GM18873 (cell line): ENCODE results near the gene PCGF3.
"Not testable (repeated sequence)": the region's sequence is repeated elsewhere in the genome, so short reads cannot be mapped to it uniquely, and the experiment has no call there.

ENCODE experiments used
- ATAC-seq: cut with Tn5 transposase; IDR thresholded peaks from one replicate; pipeline ENCODE4 v1.9.1; 2021; ENCODE audit warnings: mild to moderate bottlenecking, moderate library complexity, moderate number of reproducible peaks; ENCODE audit not compliant: unreplicated experiment, low FRiP score

Gene PCGF3

DNA sequence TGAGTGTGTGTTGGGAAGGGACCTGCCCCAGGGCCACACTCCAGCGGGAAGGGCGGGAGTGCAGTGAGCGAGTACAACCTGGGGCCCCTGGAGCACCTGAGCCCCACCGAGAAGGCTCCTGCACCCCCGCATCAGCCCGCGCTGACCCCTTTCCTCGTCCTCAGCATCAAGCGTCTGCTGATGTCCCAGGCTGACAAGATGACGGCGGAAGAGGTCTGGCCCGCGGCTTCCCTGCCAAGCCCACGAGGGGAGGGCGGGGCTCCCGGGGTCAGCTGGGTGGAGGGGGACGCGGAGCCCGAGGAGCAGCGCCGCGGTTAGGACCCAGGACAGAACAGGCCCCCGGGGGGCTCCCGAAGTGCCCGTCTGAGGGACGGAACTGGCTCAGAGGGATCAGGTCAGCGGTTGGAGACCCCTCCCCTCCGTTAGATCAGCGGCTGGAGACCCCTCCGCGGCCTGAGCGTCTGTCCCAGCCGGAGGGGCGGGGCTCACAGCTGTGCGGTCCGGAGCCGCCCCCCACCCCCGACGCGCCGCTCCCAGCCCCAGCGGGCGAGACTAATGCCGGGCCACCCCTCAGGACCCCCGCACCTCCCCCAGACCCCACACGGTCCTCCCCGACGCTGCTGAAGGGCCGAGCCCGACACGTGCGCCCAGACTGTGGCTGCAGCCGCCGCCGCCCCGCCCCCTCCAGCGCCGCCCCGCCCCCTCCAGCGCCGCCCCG, 24.5 kb upstream of the PCGF3 start:
- no peak for ATAC-seq

DNA sequence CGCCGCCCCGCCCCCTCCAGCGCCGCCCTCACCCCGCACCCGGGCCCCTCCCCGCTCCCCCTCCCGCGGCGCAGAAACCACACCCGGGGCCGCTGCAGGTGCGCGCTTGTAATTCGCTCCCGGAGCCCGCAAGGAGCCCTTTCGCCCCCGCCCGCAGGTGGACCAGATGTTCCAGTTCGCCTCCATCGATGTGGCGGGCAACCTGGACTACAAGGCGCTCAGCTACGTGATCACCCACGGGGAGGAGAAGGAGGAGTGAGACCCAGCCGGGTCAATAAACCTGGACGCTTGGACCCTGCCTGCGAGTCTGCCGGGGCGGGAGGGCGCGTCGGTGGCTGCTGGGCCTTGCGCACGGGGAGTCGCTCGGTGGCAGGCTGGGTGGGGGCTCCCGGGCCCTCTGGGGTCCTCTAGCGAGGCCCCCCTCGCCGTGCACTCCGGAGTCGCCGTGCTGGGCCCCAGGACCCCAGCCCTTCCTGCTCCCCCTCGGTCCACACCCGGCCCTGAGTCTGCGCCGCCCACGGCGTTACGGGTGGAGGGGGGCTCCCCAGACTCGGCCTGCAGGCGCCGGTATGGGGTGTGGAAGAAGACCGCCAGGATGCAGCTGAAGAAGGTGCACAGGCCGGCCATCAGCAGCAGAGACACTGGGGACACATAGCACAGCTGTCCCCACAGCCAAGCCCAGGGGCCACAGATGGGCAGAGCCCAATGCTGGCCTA, 23.7 kb upstream of the PCGF3 start:
- no peak for ATAC-seq

- no peak for ATAC-seq
Measured at GRCh38 chr4:682490-683172, 23.0 kb upstream of the PCGF3 start.

DNA sequence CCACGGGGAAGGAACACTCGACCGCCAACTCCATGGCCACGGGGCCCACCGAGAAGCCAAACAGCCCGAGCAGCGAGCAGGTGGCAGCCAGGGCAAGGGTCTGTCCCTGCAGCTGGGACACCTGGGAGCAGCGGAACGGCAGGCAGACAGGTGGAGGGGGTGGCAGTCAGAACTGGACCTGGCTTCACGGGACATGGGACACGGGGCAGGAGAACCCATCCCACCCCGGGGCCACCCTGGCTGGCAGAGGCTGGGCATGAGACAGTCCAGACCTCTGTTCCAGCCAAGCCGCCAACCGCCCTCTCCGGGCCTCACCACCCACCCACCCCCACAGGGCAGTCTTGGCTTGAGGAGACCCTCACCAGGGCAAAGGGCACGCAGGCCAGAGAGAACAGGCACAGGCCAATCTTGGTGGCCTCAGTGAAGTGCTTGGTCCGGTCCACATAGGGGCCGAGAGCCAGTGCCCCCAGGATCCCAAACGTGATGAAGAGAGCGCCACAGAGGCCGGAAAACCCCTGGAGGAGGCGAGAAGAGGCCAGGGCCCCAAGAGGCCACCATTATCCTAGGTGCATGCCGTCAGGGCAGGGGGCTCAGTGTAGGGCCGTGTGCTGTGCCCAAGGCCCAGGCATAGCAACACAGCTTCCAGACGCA, 22.3 kb upstream of the PCGF3 start:
- ATAC-seq: no peak

DNA sequence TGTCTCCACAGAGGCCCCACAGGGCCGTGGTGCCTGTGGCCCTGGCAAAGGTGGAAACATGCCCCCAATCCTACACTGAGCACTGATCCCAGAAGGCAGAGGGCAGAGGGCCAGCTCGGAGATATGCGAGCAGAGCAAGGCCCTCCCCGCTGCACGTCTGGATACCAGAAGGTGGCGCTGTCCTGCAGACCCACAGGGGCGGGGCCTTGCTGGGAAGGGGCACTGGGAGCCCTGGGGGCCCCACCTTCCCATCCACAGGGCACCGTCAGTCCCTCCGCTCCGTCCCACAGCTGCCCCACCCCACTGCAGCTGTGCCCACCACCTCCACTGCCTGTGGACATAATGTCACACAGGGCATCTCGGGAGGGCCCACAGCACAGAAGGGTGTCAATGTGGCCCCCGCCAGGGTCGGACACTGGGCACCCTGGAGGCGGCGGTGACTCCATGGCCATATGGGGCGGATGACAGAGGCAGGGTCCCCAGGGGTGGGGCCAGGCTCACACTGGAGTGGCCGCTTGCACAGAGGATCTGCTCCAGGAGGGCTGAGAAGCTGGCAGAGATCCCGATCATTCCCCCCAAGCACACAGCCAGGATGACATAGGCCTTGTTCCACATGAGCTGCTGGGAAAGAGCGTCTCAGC, 21.5 kb upstream of the PCGF3 start:
- no peak for ATAC-seq

GRCh38 chr4:684623-685327, 20.9 kb upstream of the PCGF3 start:
- no peak for ATAC-seq

DNA sequence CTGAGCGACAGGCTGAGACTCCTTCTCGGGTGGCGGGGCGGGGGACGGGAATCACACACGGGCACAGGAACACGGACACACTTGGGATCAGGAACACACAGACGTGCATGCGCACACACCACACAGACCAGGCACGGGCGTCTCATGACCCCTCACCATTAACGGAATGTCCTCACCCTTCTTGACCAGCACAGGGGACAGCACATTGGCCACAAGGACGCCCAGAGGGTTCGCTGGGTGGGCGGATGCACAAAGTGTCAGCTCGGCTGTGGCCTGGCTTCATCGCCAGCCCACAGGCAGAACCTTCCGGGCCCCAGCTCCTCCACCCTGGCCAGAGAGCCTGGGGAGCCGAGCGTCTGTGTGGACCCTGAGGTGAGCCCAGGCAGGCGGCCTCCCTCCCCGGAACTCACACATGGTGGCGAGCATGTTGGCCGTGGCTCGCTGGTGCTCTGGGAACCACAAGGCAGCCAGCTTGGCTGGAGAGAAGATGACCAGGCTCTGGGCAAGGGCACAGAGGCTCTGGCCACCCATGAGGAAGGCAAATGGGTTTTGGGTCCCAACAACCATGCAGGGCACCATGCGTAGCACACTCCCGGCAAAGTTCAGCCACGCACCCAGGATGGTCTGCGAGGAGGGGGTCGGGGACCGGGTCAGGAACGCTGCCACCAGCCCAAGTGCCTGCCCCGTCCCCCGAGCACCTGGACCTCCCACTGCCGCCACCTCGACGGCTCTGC, 19.8 kb upstream of the PCGF3 start:
- no peak for ATAC-seq

GRCh38 chr4:686413-687040, 19.1 kb upstream of the PCGF3 start:
- ATAC-seq: no peak

DNA sequence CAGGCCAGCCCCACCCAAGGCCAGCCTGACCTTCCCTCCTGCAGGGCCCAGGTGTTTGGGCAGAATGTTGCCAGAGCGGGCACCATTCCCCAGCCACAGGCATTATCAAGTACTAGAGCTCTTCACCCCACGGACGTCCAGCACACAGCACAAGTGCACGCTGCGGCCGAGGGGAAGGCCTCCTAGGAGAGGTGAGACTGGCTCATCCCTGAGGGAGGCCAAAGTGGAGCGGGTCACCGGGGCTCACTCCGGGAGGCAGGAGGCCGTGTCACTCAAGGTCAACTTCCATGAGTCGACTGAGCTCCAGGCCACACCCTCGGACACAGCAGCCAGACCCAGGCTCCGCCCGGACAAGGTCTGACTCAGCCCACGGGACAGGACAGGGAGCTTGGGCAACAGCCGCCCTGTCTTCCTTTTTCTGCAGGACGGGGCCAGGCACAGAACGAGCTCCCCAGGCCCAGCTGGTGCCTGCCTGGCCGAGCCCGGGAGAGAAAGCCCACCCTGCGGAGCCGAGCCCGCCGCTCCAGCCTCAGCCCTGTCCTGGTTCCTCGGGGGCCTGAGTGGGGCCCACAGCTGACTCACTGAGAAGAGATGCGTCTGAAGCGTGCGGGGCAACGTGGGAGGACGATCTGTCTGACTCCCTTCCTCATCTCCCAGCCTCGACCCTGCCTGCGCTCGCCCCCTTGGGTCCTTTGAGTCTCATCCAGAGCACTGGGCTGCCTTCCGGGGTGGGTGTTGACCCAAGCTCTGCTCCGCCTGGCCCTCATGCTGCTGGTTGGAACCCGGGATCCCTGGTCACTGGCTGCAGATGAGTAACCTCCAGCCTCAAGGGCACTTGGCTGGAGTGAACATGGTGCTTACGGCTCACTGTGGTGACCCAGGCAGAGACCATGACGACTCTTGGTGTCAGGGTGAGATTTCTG, 18.3 kb upstream of the PCGF3 start:
- ATAC-seq: no peak

DNA sequence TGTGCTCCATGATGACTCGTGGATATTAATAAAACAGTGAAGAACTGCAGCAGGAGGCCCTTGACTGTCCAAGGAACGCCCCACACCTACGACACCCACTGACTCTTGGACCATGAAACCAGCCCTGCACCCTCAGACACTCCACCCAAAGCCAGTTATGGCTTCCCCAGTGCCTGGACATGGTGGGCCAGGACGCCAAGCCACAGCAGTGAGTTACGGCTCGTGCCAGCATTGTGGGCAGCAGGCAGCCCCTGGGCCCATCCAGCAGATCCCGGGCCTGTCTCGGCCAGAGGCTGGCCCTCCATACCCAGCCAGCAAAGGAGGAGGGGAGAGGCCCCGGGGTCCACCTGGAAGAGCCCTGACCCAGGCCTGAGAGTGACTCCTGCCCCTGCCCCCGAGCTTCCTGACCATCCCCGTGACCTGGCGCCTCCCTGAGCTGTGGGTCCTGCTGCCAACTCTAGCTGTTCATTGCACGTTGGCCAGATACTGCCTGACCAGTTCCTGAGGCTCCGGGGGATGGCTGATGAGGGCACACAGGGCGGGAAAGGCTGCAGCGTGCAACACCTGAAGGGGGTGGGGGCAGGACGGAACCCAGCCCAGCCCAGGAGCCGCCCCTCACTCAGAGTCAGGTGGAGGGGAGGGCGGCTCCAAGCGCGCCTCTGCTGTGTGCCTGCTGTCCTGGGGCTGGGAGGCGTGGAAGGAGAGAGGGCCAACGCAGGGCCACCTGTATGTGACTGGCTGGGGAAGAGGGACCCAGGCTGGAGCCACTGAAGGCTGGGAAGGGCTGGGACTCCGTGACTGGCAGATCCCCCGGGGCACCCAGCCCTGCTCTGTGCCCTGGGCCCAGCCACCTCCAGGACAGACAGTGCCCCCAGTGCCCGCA, 17.4 kb upstream of the PCGF3 start:
- ATAC-seq: no peak

DNA sequence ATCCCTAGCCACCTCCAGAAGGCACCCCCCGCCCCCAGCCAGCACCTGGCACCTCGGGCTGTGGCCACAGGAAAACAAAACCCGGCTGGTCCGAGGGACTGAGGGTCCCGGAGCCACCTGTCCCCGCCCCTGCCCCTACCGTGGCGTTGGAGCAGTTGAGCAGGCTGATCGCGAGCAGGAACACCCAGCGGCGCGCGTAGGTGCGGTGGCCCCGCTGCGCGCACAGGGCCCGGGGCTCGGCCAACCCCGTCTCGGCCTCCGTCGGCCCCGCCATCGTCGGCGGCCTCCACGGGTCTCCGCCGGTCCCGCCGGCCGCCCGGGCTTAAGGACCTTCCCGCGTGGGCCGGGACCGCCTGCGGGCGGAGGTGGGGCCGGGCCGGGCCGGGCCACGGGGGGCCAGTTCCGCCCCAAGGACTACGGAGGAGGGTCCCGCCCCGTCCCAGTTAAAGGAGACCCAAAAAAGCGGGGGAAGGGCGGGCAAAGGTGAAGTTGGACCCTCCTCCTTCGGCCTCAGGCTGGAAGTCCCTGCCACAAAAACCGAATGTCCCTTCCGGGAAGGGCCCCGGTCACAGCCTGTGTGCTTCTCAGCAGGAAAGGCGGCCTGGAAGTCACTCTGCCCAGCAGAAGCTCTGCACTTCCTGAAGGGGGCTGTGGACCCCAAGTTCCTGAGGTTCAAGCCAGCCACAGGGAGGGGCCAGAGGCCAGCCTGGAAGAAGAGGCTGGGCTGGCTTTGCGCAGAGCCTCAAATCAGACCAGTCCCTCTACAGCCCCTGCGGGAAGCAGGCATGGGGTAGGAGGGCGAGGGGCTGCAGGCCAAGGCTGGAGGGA, 16.6 kb upstream of the PCGF3 start, which contains the start of gene SLC49A3:
Gene SLC49A3, minus strand, starts transcription at position 298 of the 828 bp plus-strand sequence. Its CDS starts 24 bp downstream, at position 274.
- no peak for ATAC-seq

- ATAC-seq: no peak
Measured at GRCh38 chr4:689723-690122, 15.9 kb upstream of the PCGF3 start.

DNA sequence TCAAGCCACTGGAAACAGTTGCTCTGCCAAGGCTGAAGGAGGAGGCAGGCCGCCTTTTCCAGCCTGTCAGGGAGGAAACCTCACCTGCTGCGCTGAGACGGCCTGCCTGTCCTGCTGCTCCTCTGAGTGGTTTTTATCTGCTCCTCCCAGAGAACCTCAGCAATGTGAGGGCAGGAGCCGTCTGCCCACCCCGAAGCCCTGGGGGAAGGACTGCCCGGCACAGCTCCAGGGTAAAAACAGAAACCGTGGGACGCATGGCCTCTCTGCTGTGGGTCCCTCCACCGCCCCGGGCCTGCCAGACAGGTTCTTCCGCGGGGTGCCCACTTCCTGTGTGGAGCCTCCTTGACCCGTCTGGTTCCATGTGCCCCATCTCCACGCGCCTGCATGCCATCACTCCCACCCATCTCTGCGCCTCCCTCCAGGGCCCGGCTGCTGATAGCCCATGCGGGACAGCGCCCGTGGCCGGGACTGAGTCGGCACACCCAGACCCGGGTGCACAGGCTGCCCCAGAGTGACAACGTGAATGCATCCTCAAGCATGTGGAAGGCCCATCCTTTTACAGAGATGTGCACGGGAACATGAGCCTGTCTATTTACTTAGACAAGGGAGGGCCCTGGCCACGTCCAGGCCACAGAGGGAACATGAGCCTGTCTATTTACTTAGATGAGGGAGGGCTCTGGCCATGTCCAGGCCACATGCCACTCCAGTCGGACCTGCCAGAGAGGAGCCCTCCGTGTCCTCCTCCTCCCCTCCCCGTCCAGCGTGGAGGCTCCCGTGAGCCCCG, 12.7 kb upstream of the PCGF3 start:
- ATAC-seq: no peak

- ATAC-seq: not testable (repeated sequence)
Measured at GRCh38 chr4:694341-694940, 11.2 kb upstream of the PCGF3 start.
